SIG-M5 treated with dmso at 0.1 percent for 504 hours (cell line): ENCODE results near the gene MRFAP1.
A peak's percentile ranks its signal among the peaks of the same experiment; 100 is the strongest.
"Not testable (repeated sequence)": the region's sequence is repeated elsewhere in the genome, so short reads cannot be mapped to it uniquely, and the experiment has no call there.

ENCODE experiments used
- DNase-seq: peaks from one replicate; lab custom pipeline; 2025; ENCODE audit not compliant: unreplicated experiment; lab: John Stamatoyannopoulos, UW

The MRFAP1 gene

DNA sequence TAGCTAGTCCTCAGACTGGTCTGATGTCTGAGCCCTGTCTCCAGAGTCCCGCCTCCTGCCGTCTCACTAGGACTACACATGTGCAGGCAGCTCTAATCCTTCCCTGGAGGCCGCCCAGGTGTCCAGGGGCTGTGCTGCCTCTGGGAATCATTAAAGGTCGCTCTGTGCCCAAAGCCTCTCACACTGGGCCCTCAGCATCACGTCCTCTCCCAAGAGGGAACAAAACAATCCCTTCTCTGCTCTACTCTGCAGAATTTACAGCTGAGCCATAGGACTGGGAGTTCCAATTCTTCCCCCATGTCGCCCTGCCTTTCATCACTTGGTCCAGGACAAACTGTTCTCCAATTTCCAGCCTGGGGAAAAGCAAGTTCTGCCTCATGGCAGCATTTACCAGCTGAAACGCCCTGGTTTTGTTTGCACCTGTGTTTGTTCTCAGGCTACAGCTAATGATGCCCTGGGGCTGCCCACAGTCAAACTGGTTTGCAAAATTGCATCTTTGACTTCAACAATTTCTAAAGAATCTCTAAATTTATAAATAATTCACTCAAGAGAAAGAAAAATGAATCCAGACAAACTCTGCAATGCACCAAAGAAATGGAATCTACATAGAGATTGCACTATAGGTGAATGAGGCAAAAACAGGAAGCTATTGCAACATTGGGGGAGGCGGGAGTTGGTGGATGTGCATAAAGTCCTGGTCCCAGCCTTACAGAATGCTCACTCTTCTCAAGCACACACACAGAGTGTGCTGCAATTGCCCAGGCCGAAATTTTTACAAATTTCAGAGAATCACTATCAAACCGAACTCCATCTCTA lies 7.2 kb upstream of the MRFAP1 start:
- DNase-seq, result peak; percentile 89

- DNase-seq, result no peak
These were observed 5.7 kb upstream of the MRFAP1 start for GRCh38 chr4:6634746-6635145.

DNA sequence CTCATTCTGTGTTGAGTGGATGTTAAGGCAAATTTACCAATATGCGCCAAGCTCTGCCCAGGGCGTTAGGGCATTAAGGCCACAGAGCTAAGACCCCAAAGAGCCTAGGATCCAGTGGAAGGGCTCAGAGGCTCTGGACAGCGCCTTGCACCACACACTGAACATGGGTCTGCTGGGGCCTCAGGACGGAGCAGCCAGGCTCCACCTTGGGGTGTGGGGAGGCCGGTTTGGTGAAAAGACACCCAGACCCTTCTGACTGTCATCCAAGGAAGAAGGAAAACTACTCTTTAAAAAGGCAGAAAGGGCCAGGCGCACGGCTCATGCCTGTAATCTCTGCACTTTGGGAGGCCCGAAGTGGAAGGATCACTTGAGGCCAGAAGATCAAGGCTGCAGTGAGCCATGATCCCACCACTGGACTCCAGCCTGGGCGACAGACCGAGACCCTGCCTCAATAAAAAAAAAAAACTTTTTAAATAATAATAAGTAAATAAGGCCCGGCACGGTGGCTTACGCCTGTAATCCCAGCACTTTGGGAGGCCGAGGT lies 1.3 kb upstream of the MRFAP1 start:
- no peak for DNase-seq

DNA sequence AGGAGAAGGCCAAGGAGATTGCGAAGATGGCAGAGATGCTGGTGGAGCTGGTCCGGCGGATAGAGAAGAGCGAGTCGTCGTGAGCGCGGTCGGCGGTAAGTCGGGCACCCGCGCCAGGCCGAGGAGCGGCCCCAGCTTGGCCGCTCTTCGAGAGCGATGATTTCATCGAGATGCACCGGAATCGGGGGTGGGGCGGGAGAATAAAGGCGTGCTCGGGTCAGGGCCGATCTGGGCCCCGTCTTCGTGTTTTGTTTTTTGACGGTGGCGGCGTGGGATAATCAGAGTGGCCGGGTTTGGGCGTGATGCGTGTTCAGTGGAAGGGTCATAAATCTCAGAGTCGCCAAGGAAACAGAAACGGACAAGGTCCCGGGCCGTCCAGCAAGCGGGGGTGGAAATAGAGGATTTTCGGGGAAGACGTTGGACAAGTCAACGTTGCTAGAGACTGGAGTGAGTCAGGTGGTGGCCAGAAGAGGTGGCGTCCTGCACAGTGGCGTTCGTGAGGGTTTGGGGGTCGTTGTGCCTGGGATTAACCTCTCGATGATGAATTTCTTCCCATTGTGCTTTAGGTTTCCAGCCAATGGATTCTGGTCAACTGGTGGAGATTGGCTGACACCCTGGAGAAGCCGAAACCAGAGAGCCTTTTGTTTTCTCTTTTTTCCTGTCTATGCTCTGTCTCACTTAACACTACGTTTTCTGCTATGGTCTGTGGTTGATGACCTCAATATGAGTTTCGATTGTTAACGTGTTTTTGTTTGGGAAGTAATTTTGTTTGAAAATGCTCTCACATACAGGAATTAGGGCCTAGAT lies 882 bp downstream of the MRFAP1 start:
- DNase-seq, result no peak

- no peak for DNase-seq
These were observed 1.5 kb downstream of the MRFAP1 start for GRCh38 chr4:6641971-6642320.

- no peak for DNase-seq
These were observed 2.8 kb downstream of the MRFAP1 start for GRCh38 chr4:6643141-6643847.

- no peak for DNase-seq
These were observed 4.5 kb downstream of the MRFAP1 start for GRCh38 chr4:6644792-6645530.

GRCh38 chr4:6647169-6647568 lies 6.7 kb downstream of the MRFAP1 start:
- DNase-seq, result no peak

DNA sequence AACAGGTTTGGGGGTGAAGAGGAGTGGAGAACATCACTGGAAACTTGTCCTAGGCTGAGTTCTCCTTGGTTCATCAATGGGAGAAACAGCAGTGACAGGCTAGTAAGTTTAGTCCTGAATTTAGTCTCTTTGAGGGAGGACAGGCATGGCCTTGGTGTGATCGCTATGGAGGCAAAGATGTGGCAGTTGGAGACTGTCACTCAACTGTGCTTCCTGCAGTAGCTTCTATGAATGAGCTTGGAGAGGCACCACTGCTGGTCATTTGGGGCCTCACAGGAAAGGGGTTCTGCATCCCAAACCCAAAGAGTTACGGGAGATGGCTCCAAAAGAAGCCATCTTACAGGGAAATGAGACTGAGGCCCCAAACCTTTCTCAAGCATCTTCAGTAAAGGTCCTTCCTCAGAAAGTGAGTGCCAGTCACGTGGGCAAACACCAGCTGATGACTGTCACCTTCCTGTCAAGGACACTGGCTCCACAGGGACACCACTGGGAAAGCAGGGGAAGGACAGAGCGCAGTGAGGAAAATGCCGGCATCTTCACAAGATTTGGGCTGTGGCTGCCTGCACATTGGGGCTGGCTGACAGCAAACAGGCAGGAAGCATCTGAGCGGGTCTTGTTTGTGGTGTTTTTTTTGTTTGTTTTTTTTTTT lies 7.2 kb downstream of the MRFAP1 start:
- DNase-seq, result no peak

DNA sequence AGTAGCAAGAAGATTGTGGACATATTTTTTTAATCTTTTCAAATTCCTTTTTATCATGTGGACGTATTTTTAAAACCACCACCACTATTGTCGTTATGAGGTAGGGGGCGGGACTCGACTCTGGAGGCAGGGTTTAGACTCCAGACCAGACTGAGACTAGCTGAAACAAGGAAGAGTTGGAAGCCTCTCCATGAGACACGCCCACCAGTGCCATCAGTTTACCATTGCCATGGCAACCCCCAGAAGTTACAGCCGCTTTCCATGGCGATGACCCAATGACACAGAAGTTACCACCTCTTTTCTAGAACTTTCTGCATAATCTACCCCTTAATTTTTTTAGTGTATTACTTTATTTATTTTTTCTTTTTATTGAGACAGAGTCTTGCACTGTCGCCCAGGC lies 8.7 kb downstream of the MRFAP1 start:
- DNase-seq, result no peak

GRCh38 chr4:6654211-6654610 lies 13.7 kb downstream of the MRFAP1 start:
- DNase-seq, result not testable (repeated sequence)

DNA sequence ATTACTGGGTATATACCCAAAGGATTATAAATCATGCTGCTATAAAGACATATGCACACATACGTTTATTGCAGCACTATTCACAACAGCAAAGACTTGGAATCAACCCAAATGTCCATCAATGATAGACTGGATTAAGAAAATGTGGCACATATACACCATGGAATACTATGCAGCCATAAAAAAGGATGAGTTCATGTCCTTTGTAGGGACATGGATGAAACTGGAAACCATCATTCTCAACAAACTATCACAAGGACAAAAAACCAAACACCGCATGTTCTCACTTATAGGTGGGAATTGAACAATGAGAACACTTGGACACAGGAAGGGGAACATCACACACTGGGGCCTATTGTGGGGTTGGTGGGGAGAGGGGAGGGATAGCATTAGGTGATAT lies 14.8 kb downstream of the MRFAP1 start:
- not testable (repeated sequence) for DNase-seq

DNA sequence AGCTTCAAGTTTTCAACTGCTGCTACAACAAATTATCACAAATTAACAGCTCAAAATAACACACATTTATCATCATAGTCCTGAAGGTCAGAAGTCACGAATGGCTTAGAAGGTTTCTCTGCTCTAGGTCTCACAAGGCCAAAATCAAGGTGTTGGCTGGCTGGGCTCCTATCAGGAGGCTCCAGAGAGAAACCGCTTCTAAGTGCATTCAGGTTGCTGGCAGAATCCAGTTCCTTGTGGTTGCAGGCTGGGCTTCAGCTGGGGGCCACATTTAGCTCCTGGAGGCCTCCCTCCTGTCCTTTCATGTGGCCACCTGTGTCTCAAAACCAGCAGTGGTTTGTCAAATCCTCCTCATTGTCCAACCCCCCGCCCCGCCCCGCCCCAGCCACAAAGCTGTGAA lies 15.4 kb downstream of the MRFAP1 start:
- DNase-seq, result no peak

DNA sequence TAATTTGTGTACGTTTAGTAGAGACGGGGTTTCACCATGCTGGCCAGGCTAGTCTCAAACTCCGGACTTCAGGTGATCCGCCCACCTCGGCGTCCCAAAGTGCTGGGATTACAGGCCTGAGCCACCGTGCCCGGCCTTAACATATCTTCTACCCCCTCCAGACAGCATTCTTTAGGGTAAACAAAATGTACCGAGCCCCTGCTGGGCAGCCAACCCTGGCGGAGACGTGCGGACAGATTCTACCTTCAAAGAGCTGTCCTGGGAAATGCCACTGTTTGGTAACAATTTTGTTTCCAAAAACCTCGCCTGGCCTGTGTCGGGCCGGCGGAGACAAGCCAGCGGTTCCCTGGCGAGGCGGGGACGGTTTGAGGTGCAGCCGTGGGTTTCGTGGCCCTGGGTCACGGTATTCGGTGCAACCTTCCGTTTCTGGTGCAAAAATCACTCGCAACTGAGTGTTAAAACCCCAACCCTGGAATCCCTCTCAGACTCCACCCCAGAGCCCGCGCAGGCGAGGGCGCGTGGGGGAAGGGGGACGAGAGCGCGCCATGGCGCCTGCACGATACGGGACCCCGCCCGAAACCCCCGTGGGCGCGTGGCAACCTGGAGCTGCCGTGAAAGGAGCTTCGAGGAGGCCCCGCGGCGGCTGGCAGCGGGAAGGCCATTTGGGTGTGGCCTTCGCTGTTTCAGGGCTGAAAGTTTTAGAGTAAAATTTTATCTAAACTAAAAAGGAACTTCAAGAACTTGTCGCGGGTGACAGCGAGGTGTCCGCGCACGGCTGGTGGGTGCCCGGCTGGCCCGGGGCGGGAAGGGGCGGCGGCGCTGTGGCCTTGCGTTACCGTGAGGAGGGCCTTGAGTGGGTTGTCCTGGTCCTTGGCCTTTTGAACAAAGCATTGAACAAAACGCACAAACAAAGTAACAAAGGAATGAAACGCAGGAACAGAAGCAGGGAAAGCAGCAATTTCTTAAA lies 17.0 kb downstream of the MRFAP1 start:
- no peak for DNase-seq

DNA sequence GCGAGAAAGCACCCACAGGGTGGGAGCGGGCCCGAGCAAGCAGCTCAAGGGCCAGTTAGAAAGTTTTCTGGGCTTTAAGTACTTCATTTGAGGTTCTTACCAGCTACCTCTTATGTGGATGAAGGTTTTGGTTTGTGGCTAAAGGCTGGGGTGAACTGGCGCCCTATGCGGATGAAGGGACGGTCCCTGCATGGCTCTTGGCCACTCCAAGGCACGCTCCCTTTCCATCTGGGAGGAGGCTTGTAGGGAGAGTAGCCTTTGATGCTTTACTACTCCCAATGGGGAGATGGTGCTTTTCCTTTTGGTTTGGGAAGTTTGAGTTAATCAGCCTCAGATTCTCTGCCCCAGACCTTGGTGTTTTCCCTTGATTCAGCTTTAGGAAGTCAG lies 17.7 kb downstream of the MRFAP1 start:
- DNase-seq, result no peak

DNA sequence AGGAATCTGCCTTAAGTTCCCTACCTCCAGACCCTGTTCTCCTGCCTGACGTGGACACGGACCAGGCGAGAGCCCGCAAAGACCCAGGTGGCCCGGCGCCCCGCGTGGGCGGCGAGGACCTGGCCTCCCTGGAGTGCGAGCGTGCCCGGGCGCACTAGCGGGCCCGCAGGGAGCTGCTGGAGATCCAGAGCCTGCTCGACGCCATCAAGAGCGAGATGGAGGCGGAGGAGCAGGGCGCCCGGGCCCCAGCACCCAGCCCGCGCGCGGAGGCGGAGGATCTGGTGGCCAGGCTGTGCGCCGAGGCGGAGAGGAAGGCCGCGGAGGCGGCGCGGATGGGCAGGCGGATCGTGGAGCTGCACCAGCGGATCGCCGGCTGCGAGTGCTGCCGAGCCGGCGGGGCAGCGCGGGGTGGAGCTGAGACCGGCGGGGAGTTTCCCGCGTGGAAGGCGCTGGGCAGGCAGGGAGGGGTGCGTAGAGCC lies 18.2 kb downstream of the MRFAP1 start:
- DNase-seq, result no peak

- DNase-seq, result no peak
These were observed 19.4 kb downstream of the MRFAP1 start for GRCh38 chr4:6659897-6660296.

- no peak for DNase-seq
These were observed 19.9 kb downstream of the MRFAP1 start for GRCh38 chr4:6660430-6660829.

GRCh38 chr4:6662591-6662990 lies 22.1 kb downstream of the MRFAP1 start:
- no peak for DNase-seq
